GM12878 (cell line): ENCODE measurements around the gene TSR1. TPM values are rescaled to one million over a fixed set of nuclear protein-coding genes. Genes with fewer than 3 reads are reported as not detected.
A peak's percentile ranks its signal among the peaks of the same experiment; 100 is the strongest.

Experiments used
- BCLAF1 ChIP-seq: fragments of 450-650 bp; IDR thresholded peaks from 2 replicates; pipeline ENCODE4 v1.6.1; 2017; ENCODE audit warnings: antibody characterized with exemption, mild to moderate bottlenecking, moderate library complexity
- KDM1A ChIP-seq: fragments of 200-600 bp; sonication (generic); IDR thresholded peaks from 2 replicates; pipeline ENCODE4 v1.6.1; 2016; ENCODE audit warnings: borderline replicate concordance
- NFYB ChIP-seq: IDR thresholded peaks from 2 replicates; pipeline ENCODE4 v1.6.1; 2011; ENCODE audit warnings: low read depth, mild to moderate bottlenecking, low read length, improper control_type of control experiment, moderate library complexity; ENCODE audit not compliant: insufficient read depth
- PRDM15 ChIP-seq: fragments of 450-650 bp; formaldehyde crosslinking; IDR thresholded peaks from 2 replicates; pipeline ENCODE4 v1.4.0; 2020; ENCODE audit warnings: mild to moderate bottlenecking, moderate library complexity
- TCF12 ChIP-seq: IDR thresholded peaks from 2 replicates; pipeline ENCODE4 v1.6.1; 2011; ENCODE audit warnings: low read depth, mild to moderate bottlenecking, low read length
- USF1 ChIP-seq: IDR thresholded peaks from 2 replicates; pipeline ENCODE4 v1.6.1; 2011; ENCODE audit warnings: borderline replicate concordance, low read depth, mild to moderate bottlenecking, moderate library complexity, mixed read lengths, low read length; ENCODE audit not compliant: insufficient read depth; ENCODE audit errors: extremely low read length
- ZSCAN29 ChIP-seq: fragments of 450-650 bp; IDR thresholded peaks from 2 replicates; pipeline ENCODE4 v1.6.1; 2017; ENCODE audit warnings: mild to moderate bottlenecking, moderate library complexity
- polyA plus RNA-seq, 11 experiments: library from polyadenylated mRNA; depleted of rRNA in 4 of 11; unstranded in 6 of 11; stranded (reverse) in 5 of 11; fragments of >200 nt; fragmentation: Nextera tagmentation in 4 of 11; fragmentation: Illumina TruSeq in 1 of 11; extraction: Ambion mirVana in 4 of 11; extraction: Trizol in 1 of 11; gene quantifications; 1 replicate in 1 of 11; 2 replicates in 10 of 11; pipeline versions ENCODE4 v1.2.1 to v1.2.3, GENCODE V29; 2011 to 2016; ENCODE audit warnings: inconsistent platforms in 2 of 11, missing spikeins in 2 of 11, low read depth in 1 of 11
- total RNA-seq, 4 experiments: library from RNA; depleted of rRNA in 3 of 4; stranded (reverse); fragments of >200 nt in 3 of 4; fragmentation: Illumina TruSeq in 1 of 4; extraction: Trizol in 1 of 4; gene quantifications; 2 replicates each; pipeline versions ENCODE4 v1.2.1 to v1.2.3, GENCODE V29; 2013 to 2021
- TF ChIP-seq, protein P1 (sequence below): fragments of 450-650 bp; IDR thresholded peaks from 2 replicates; pipeline ENCODE4 v1.6.1; 2016; ENCODE audit warnings: mild to moderate bottlenecking, moderate library complexity, borderline replicate concordance
- TF ChIP-seq, protein P2 (sequence below): fragments of 450-650 bp; IDR thresholded peaks from 2 replicates; pipeline ENCODE4 v1.6.1; 2017; ENCODE audit warnings: mild to moderate bottlenecking
- TF ChIP-seq, protein P3 (sequence below): fragments of 450-650 bp; formaldehyde crosslinking; IDR thresholded peaks from 2 replicates; pipeline ENCODE4 v1.5.0; 2022; ENCODE audit warnings: mild to moderate bottlenecking, missing genetic modification characterization

Gene TSR1
- total and polyA plus RNA-seq, 10 of the 15 experiments (the other 5 are each of a cell fraction or from before 2014, with no cell fraction given), result 14.7 to 100 (median 46.9) TPM

GRCh38 chr17:2336215-2336851 is at the start of gene TSR1 (continued):
- TF ChIP-seq, protein P1, sequence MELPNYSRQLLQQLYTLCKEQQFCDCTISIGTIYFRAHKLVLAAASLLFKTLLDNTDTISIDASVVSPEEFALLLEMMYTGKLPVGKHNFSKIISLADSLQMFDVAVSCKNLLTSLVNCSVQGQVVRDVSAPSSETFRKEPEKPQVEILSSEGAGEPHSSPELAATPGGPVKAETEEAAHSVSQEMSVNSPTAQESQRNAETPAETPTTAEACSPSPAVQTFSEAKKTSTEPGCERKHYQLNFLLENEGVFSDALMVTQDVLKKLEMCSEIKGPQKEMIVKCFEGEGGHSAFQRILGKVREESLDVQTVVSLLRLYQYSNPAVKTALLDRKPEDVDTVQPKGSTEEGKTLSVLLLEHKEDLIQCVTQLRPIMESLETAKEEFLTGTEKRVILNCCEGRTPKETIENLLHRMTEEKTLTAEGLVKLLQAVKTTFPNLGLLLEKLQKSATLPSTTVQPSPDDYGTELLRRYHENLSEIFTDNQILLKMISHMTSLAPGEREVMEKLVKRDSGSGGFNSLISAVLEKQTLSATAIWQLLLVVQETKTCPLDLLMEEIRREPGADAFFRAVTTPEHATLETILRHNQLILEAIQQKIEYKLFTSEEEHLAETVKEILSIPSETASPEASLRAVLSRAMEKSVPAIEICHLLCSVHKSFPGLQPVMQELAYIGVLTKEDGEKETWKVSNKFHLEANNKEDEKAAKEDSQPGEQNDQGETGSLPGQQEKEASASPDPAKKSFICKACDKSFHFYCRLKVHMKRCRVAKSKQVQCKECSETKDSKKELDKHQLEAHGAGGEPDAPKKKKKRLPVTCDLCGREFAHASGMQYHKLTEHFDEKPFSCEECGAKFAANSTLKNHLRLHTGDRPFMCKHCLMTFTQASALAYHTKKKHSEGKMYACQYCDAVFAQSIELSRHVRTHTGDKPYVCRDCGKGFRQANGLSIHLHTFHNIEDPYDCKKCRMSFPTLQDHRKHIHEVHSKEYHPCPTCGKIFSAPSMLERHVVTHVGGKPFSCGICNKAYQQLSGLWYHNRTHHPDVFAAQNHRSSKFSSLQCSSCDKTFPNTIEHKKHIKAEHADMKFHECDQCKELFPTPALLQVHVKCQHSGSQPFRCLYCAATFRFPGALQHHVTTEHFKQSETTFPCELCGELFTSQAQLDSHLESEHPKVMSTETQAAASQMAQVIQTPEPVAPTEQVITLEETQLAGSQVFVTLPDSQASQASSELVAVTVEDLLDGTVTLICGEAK, result peak; percentile 97
- TF ChIP-seq KDM1A, result no peak
- TF ChIP-seq PRDM15 (CRISPR knock-in tag), result no peak
- no peak for TF ChIP-seq NFYB
- no peak for TF ChIP-seq ZSCAN29
- no peak for TF ChIP-seq USF1
- TF ChIP-seq, protein P2, sequence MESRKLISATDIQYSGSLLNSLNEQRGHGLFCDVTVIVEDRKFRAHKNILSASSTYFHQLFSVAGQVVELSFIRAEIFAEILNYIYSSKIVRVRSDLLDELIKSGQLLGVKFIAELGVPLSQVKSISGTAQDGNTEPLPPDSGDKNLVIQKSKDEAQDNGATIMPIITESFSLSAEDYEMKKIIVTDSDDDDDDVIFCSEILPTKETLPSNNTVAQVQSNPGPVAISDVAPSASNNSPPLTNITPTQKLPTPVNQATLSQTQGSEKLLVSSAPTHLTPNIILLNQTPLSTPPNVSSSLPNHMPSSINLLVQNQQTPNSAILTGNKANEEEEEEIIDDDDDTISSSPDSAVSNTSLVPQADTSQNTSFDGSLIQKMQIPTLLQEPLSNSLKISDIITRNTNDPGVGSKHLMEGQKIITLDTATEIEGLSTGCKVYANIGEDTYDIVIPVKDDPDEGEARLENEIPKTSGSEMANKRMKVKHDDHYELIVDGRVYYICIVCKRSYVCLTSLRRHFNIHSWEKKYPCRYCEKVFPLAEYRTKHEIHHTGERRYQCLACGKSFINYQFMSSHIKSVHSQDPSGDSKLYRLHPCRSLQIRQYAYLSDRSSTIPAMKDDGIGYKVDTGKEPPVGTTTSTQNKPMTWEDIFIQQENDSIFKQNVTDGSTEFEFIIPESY, result no peak
- no peak for TF ChIP-seq BCLAF1
- TF ChIP-seq, protein P3, sequence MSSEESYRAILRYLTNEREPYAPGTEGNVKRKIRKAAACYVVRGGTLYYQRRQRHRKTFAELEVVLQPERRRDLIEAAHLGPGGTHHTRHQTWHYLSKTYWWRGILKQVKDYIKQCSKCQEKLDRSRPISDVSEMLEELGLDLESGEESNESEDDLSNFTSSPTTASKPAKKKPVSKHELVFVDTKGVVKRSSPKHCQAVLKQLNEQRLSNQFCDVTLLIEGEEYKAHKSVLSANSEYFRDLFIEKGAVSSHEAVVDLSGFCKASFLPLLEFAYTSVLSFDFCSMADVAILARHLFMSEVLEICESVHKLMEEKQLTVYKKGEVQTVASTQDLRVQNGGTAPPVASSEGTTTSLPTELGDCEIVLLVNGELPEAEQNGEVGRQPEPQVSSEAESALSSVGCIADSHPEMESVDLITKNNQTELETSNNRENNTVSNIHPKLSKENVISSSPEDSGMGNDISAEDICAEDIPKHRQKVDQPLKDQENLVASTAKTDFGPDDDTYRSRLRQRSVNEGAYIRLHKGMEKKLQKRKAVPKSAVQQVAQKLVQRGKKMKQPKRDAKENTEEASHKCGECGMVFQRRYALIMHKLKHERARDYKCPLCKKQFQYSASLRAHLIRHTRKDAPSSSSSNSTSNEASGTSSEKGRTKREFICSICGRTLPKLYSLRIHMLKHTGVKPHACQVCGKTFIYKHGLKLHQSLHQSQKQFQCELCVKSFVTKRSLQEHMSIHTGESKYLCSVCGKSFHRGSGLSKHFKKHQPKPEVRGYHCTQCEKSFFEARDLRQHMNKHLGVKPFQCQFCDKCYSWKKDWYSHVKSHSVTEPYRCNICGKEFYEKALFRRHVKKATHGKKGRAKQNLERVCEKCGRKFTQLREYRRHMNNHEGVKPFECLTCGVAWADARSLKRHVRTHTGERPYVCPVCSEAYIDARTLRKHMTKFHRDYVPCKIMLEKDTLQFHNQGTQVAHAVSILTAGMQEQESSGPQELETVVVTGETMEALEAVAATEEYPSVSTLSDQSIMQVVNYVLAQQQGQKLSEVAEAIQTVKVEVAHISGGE, result no peak
- TF ChIP-seq TCF12, result peak; percentile 77
